Muscle of leg (tissue), 11 donors: ENCODE measurements around the gene CACNA1C. TPM values are rescaled to one million over a fixed set of nuclear protein-coding genes. Genes with fewer than 3 reads are reported as not detected.
A peak's percentile ranks its signal among the peaks of the same experiment; 100 is the strongest.

Experiments
- DNase-seq: peaks from one replicate; pipeline ENCODE4 v3.0.0; 2013
- H3K27ac ChIP-seq: one replicate; pipeline ENCODE4 v1.5.1; 2013; ENCODE audit warnings: mild to moderate bottlenecking, low read length, control low read depth
- H3K27me3 ChIP-seq: one replicate; pipeline ENCODE4 v1.6.1; 2013; ENCODE audit warnings: low read length; ENCODE audit not compliant: control insufficient read depth, insufficient read depth
- H3K36me3 ChIP-seq: one replicate; pipeline ENCODE4 v1.6.1; 2013; ENCODE audit warnings: low read length; ENCODE audit not compliant: control insufficient read depth, insufficient read depth
- H3K4me1 ChIP-seq: one replicate; pipeline ENCODE4 v1.6.1; 2013; ENCODE audit warnings: low read length; ENCODE audit not compliant: control insufficient read depth, insufficient read depth
- H3K4me3 ChIP-seq: one replicate; pipeline ENCODE4 v1.5.1; 2013; ENCODE audit warnings: low read length, control low read depth
- H3K9me3 ChIP-seq: replicated peaks from 2 replicates; pipeline ENCODE4 v1.6.1; 2013; ENCODE audit warnings: low read depth, low read length; ENCODE audit not compliant: control insufficient read depth
- WGBS: methylation state at CpG from one replicate; pipeline ENCODE4 v1.1.5; 2013; ENCODE audit warnings: missing lambda C conversion rate; ENCODE audit not compliant: insufficient coverage; 5-methylcytosine and 5-hydroxymethylcytosine counted together
- polyA plus RNA-seq, 8 donors: library from polyadenylated mRNA; unstranded; fragments of 120-200 nt; gene quantifications; one replicate each; pipeline versions ENCODE4 v1.2.1 to v1.2.3, GENCODE V29; 2013; ENCODE audit warnings: inconsistent platforms in 1 of 8, low replicate concordance in 1 of 8; ENCODE audit not compliant: insufficient read length in 8 of 8, insufficient read depth in 1 of 8
- total RNA-seq: library from RNA; stranded (reverse); fragments of 120-200 nt; gene quantifications from one replicate; pipeline ENCODE4 v1.2.4, GENCODE V29; 2013

The CACNA1C gene
- total and polyA plus RNA-seq, 9 donors = 1.9 to 4.3 (median 3.6) TPM

- peaks cover 7% of the 10 kb centered on the region for H3K4me1 ChIP-seq
- H3K36me3 ChIP-seq = no peaks in the 10 kb centered on the region
- H3K27ac ChIP-seq = no peak overlapping the region
- no peak overlapping the region for H3K4me3 ChIP-seq
- H3K27me3 ChIP-seq = no peaks in the 10 kb centered on the region
- no peak for DNase-seq
- no CpG with 5 or more reads among the region's 3 CpGs for WGBS
- H3K9me3 ChIP-seq = no peaks in the 10 kb centered on the region
These were observed 96.3 kb downstream of the CACNA1C start for GRCh38 chr12:2149091-2149490.

- Histone ChIP-seq H3K27ac (no peak overlapping the region), H3K9me3 (no peaks in the 10 kb centered on the region), H3K4me3 (no peak overlapping the region), H3K27me3 (no peaks in the 10 kb centered on the region), H3K36me3 (no peaks in the 10 kb centered on the region), H3K4me1 (peaks cover 11% of the 10 kb centered on the region)
- DNase-seq = no peak
- WGBS = 88% methylated on average over 1 of the region's 3 CpGs
These were observed 98.0 kb downstream of the CACNA1C start for GRCh38 chr12:2150833-2151232.

- H3K27ac ChIP-seq = no peak overlapping the region
- no peaks in the 10 kb centered on the region for H3K27me3 ChIP-seq
- no peak overlapping the region for H3K4me3 ChIP-seq
- no peak for DNase-seq
- WGBS = 74% methylated on average over 3 of the region's 5 CpGs
- H3K9me3 ChIP-seq = no peaks in the 10 kb centered on the region
- peaks cover 11% of the 10 kb centered on the region for H3K4me1 ChIP-seq
- H3K36me3 ChIP-seq = no peaks in the 10 kb centered on the region
These were observed 98.6 kb downstream of the CACNA1C start for GRCh38 chr12:2151391-2151790.

GRCh38 chr12:2152134-2152533, 99.3 kb downstream of the CACNA1C start:
- Histone ChIP-seq H3K9me3 (no peaks in the 10 kb centered on the region), H3K4me3 (no peak overlapping the region), H3K27ac (no peak overlapping the region), H3K4me1 (peaks cover 11% of the 10 kb centered on the region), H3K36me3 (no peaks in the 10 kb centered on the region), H3K27me3 (no peaks in the 10 kb centered on the region)
- no peak for DNase-seq
- 90% methylated on average over 2 of the region's 5 CpGs for WGBS

- no peaks in the 10 kb centered on the region for H3K27me3 ChIP-seq
- no peaks in the 10 kb centered on the region for H3K9me3 ChIP-seq
- DNase-seq = peak; percentile 72
- H3K27ac ChIP-seq = peak overlapping the region; percentile 51
- no peak overlapping the region for H3K4me3 ChIP-seq
- H3K4me1 ChIP-seq = peaks cover 11% of the 10 kb centered on the region
- no peaks in the 10 kb centered on the region for H3K36me3 ChIP-seq
- WGBS = 20% methylated on average over 1 of the region's 9 CpGs
These were observed 101.3 kb downstream of the CACNA1C start for GRCh38 chr12:2154050-2154449.

GRCh38 chr12:2154521-2154920, 101.7 kb downstream of the CACNA1C start:
- H3K27me3 ChIP-seq = no peaks in the 10 kb centered on the region
- peak overlapping the region; percentile 51 for H3K27ac ChIP-seq
- no peak overlapping the region for H3K4me3 ChIP-seq
- DNase-seq = no peak
- 72% methylated on average over 3 of the region's 6 CpGs for WGBS
- no peaks in the 10 kb centered on the region for H3K36me3 ChIP-seq
- H3K9me3 ChIP-seq = no peaks in the 10 kb centered on the region
- H3K4me1 ChIP-seq = peaks cover 11% of the 10 kb centered on the region

- Histone ChIP-seq H3K4me1 (peaks cover 14% of the 10 kb centered on the region), H3K9me3 (no peaks in the 10 kb centered on the region), H3K27ac (no peak overlapping the region), H3K27me3 (no peaks in the 10 kb centered on the region), H3K36me3 (no peaks in the 10 kb centered on the region), H3K4me3 (no peak overlapping the region)
- WGBS = 100% methylated on average over 1 of the region's 5 CpGs
- DNase-seq = no peak
These were observed 103.5 kb downstream of the CACNA1C start for GRCh38 chr12:2156333-2156732.

- 75% methylated on average over 4 of the region's 7 CpGs for WGBS
- Histone ChIP-seq H3K9me3 (no peaks in the 10 kb centered on the region), H3K27me3 (no peaks in the 10 kb centered on the region), H3K4me1 (peaks cover 31% of the 10 kb centered on the region), H3K36me3 (no peaks in the 10 kb centered on the region), H3K4me3 (no peak overlapping the region), H3K27ac (no peak overlapping the region)
- no peak for DNase-seq
These were observed 107.3 kb downstream of the CACNA1C start for GRCh38 chr12:2160043-2160442.

GRCh38 chr12:2161473-2161872, 108.7 kb downstream of the CACNA1C start:
- DNase-seq = peak; percentile 94
- 21% methylated on average over 7 of the region's 10 CpGs for WGBS
- H3K9me3 ChIP-seq = no peaks in the 10 kb centered on the region

GRCh38 chr12:2163177-2163941, 110.6 kb downstream of the CACNA1C start:
- Histone ChIP-seq H3K27ac (peak overlapping the region; percentile 94), H3K27me3 (no peaks in the 10 kb centered on the region), H3K9me3 (peaks cover 8% of the 10 kb centered on the region), H3K36me3 (no peaks in the 10 kb centered on the region), H3K4me1 (peaks cover 31% of the 10 kb centered on the region), H3K4me3 (no peak overlapping the region)
- WGBS = 26% methylated on average over 13 of the region's 17 CpGs
- DNase-seq = peak; percentile 98

More at GRCh38 chr12:2161473-2161872, 108.7 kb downstream of the CACNA1C start:
- Histone ChIP-seq H3K36me3 (no peaks in the 10 kb centered on the region), H3K4me3 (no peak overlapping the region), H3K4me1 (peaks cover 31% of the 10 kb centered on the region), H3K27me3 (no peaks in the 10 kb centered on the region), H3K27ac (no peak overlapping the region)
